Measurements from ENCODE around the gene STIM2. TPM values are rescaled to one million over a fixed set of nuclear protein-coding genes. Genes with fewer than 3 reads are reported as not detected.
"Not testable (repeated sequence)": the region's sequence is repeated elsewhere in the genome, so short reads cannot be mapped to it uniquely, and the experiment has no call there.

The STIM2 gene
- total and polyA plus RNA-seq, 2 donors, result 41.2 to 43.3 TPM

- Histone ChIP-seq H3K4me1 (ENCODE audit: control insufficient read depth in 2 of 2, insufficient read depth in 2 of 2, low read length in 2 of 2) (no peaks in the 10 kb centered on the region), H3K36me3 (ENCODE audit: control insufficient read depth in 2 of 2, insufficient read depth in 2 of 2, low read length in 1 of 2) (no peaks in the 10 kb centered on the region), H3K27ac (ENCODE audit: low read depth in 1 of 2, low read length in 1 of 2) (no peak overlapping the region), H3K4me3 (ENCODE audit: low read length in 2 of 2) (no peak overlapping the region), H3K27me3 (ENCODE audit: control insufficient read depth in 2 of 2, insufficient read depth in 1 of 2, low read length in 1 of 2) (no peaks in the 10 kb centered on the region), H3K9me3 (ENCODE audit: control insufficient read depth in 2 of 2, insufficient read depth in 1 of 2, low read length in 1 of 2) (peaks cover 0 to 8% of the 10 kb centered on the region in 2 donors)
- no peak for DNase-seq (ENCODE audit: low read depth in 6 of 9, low spot score in 9 of 9)
- 92% methylated on average over 1 of the region's 1 CpG for WGBS
Measured at GRCh38 chr4:26820346-26820745, 40.3 kb upstream of the STIM2 start.

- Histone ChIP-seq H3K27me3 (ENCODE audit: control insufficient read depth in 2 of 2, insufficient read depth in 1 of 2, low read length in 1 of 2) (no peaks in the 10 kb centered on the region), H3K4me1 (ENCODE audit: control insufficient read depth in 2 of 2, insufficient read depth in 2 of 2, low read length in 2 of 2) (no peaks in the 10 kb centered on the region), H3K36me3 (ENCODE audit: control insufficient read depth in 2 of 2, insufficient read depth in 2 of 2, low read length in 1 of 2) (no peaks in the 10 kb centered on the region), H3K9me3 (ENCODE audit: control insufficient read depth in 2 of 2, insufficient read depth in 1 of 2, low read length in 1 of 2) (peaks cover 0 to 8% of the 10 kb centered on the region in 2 donors), H3K27ac (ENCODE audit: low read depth in 1 of 2, low read length in 1 of 2) (no peak overlapping the region), H3K4me3 (ENCODE audit: low read length in 2 of 2) (no peak overlapping the region)
- no peak for DNase-seq (ENCODE audit: low read depth in 6 of 9, low spot score in 9 of 9)
- WGBS, result 98% methylated on average over 3 of the region's 3 CpGs
Measured at GRCh38 chr4:26821031-26821430, 39.6 kb upstream of the STIM2 start.

DNA sequence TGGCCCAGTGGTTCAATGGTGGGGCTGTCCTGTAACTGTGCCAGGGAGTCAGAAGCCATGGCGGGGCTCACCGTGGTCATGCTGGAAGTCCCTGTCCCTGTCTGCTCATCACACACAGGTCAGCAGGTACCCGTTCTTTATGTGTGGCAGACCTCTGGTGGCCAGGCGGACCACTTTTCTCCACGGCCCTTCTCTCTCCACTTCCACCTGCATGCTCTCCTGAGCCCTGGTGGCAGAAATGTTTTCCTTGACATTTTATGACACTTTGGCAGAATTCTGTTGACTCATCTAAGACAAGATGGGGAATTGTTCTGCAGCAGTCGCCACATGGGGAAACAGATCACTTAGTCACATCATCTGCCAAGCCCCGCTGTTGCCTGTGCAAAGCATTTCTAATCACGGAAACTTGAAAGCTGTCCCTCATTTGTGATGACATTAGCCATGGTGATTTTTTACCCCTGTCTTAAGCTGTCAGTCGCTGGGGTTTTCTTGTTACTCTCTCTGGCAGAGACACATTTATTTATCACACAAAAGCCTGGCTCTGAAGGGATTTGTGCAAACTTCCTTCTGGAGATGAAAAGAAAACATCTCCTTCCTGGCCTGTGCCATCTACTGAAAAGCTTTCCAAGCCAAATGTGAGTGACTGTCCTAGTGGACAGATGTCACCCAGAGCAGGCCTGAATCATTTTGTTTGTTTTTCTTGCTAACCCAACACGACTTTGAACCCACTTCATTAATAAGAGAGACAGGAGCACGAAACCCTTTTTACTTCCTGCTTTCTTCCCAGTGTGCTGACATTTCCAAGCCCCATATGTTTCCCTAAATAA is 38.8 kb upstream of the STIM2 start:
- no peak for DNase-seq (ENCODE audit: low read depth in 6 of 9, low spot score in 9 of 9)

DNA sequence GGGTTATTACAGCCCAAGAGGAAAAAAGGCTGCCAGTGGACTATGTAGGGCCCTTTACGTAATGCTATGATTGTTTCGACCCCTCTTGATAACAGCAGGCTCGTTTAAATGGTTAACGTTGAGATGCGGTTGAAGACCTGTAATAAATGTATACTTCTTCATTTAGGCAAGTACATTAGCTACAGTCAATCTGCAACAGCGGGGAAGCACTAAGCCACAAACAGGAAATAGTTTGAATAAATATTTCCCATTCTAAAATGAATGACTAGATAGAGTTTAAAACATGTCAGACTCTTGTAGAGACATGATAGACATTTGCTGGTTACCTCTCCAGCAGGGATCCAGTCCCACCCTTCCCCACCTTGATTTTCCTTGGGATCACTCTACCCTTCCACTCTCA is 38.1 kb upstream of the STIM2 start:
- 22% methylated on average over 6 of the region's 6 CpGs for WGBS
- Histone ChIP-seq H3K4me1 (ENCODE audit: control insufficient read depth in 2 of 2, insufficient read depth in 2 of 2, low read length in 2 of 2) (no peaks in the 10 kb centered on the region), H3K9me3 (ENCODE audit: control insufficient read depth in 2 of 2, insufficient read depth in 1 of 2, low read length in 1 of 2) (peaks cover 0 to 8% of the 10 kb centered on the region in 2 donors), H3K36me3 (ENCODE audit: control insufficient read depth in 2 of 2, insufficient read depth in 2 of 2, low read length in 1 of 2) (no peaks in the 10 kb centered on the region), H3K27me3 (ENCODE audit: control insufficient read depth in 2 of 2, insufficient read depth in 1 of 2, low read length in 1 of 2) (no peaks in the 10 kb centered on the region), H3K4me3 (ENCODE audit: low read length in 2 of 2) (no peak overlapping the region), H3K27ac (ENCODE audit: low read depth in 1 of 2, low read length in 1 of 2) (no peak overlapping the region)
- no peak for DNase-seq (ENCODE audit: low read depth in 6 of 9, low spot score in 9 of 9)

More for the DNA sequence above, 38.8 kb upstream of the STIM2 start:
- Histone ChIP-seq H3K36me3 (ENCODE audit: control insufficient read depth in 2 of 2, insufficient read depth in 2 of 2, low read length in 1 of 2) (no peaks in the 10 kb centered on the region), H3K27me3 (ENCODE audit: control insufficient read depth in 2 of 2, insufficient read depth in 1 of 2, low read length in 1 of 2) (no peaks in the 10 kb centered on the region), H3K4me3 (ENCODE audit: low read length in 2 of 2) (no peak overlapping the region), H3K9me3 (ENCODE audit: control insufficient read depth in 2 of 2, insufficient read depth in 1 of 2, low read length in 1 of 2) (peaks cover 0 to 8% of the 10 kb centered on the region in 2 donors), H3K27ac (ENCODE audit: low read depth in 1 of 2, low read length in 1 of 2) (no peak overlapping the region), H3K4me1 (ENCODE audit: control insufficient read depth in 2 of 2, insufficient read depth in 2 of 2, low read length in 2 of 2) (no peaks in the 10 kb centered on the region)
- 79% methylated on average over 11 of the region's 11 CpGs for WGBS

- H3K27me3 ChIP-seq (ENCODE audit: control insufficient read depth in 2 of 2, insufficient read depth in 1 of 2, low read length in 1 of 2); DNase-seq (ENCODE audit: low read depth in 6 of 9, low spot score in 9 of 9); H3K4me3 ChIP-seq (ENCODE audit: low read length in 2 of 2); H3K27ac ChIP-seq (ENCODE audit: low read depth in 1 of 2, low read length in 1 of 2); H3K4me1 ChIP-seq (ENCODE audit: control insufficient read depth in 2 of 2, insufficient read depth in 2 of 2, low read length in 2 of 2); H3K9me3 ChIP-seq (ENCODE audit: control insufficient read depth in 2 of 2, insufficient read depth in 1 of 2, low read length in 1 of 2); H3K36me3 ChIP-seq (ENCODE audit: control insufficient read depth in 2 of 2, insufficient read depth in 2 of 2, low read length in 1 of 2): not testable (repeated sequence)
- 95% methylated on average over 6 of the region's 6 CpGs for WGBS
Measured at GRCh38 chr4:26822974-26823373, 37.7 kb upstream of the STIM2 start.

GRCh38 chr4:26823583-26823982 is 37.1 kb upstream of the STIM2 start:
- DNase-seq (ENCODE audit: low read depth in 6 of 9, low spot score in 9 of 9), result no peak
- 94% methylated on average over 3 of the region's 3 CpGs for WGBS

GRCh38 chr4:26824667-26825066 is 36.0 kb upstream of the STIM2 start:
- Histone ChIP-seq H3K27me3 (ENCODE audit: control insufficient read depth in 2 of 2, insufficient read depth in 1 of 2, low read length in 1 of 2) (no peaks in the 10 kb centered on the region), H3K4me3 (ENCODE audit: low read length in 2 of 2) (no peak overlapping the region)

More at GRCh38 chr4:26823583-26823982, 37.1 kb upstream of the STIM2 start:
- Histone ChIP-seq H3K4me1 (ENCODE audit: control insufficient read depth in 2 of 2, insufficient read depth in 2 of 2, low read length in 2 of 2) (no peaks in the 10 kb centered on the region), H3K4me3 (ENCODE audit: low read length in 2 of 2) (no peak overlapping the region), H3K27ac (ENCODE audit: low read depth in 1 of 2, low read length in 1 of 2) (no peak overlapping the region), H3K27me3 (ENCODE audit: control insufficient read depth in 2 of 2, insufficient read depth in 1 of 2, low read length in 1 of 2) (no peaks in the 10 kb centered on the region), H3K9me3 (ENCODE audit: control insufficient read depth in 2 of 2, insufficient read depth in 1 of 2, low read length in 1 of 2) (peaks cover 0 to 8% of the 10 kb centered on the region in 2 donors), H3K36me3 (ENCODE audit: control insufficient read depth in 2 of 2, insufficient read depth in 2 of 2, low read length in 1 of 2) (no peaks in the 10 kb centered on the region)

DNA sequence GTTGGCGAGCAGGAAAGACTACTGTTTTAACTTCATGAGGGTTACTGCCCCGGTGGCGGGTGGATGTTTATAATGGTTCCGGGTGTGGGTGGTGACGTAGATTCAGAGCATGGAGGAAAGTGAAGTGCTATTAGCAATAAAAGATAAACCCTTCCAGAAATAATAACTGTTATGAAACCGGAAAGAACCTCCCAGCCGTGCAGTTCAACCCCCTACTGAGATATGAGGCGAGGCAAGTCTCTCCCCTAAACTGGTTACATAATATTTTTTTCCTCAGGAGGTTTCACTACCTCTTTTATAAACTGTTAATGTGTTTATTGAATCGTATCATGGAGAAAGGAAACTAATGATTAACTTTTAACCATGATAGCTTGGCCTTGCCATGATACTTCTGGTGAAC is 33.9 kb upstream of the STIM2 start:
- DNase-seq (ENCODE audit: low read depth in 6 of 9, low spot score in 9 of 9), result no peak
- no peak overlapping the region for H3K4me3 ChIP-seq (ENCODE audit: low read length in 2 of 2)
- WGBS, result 68% methylated on average over 9 of the region's 9 CpGs

More at GRCh38 chr4:26824667-26825066, 36.0 kb upstream of the STIM2 start:
- Histone ChIP-seq H3K27ac (ENCODE audit: low read depth in 1 of 2, low read length in 1 of 2) (no peak overlapping the region), H3K36me3 (ENCODE audit: control insufficient read depth in 2 of 2, insufficient read depth in 2 of 2, low read length in 1 of 2) (no peaks in the 10 kb centered on the region), H3K9me3 (ENCODE audit: control insufficient read depth in 2 of 2, insufficient read depth in 1 of 2, low read length in 1 of 2) (peaks cover 0 to 8% of the 10 kb centered on the region in 2 donors), H3K4me1 (ENCODE audit: control insufficient read depth in 2 of 2, insufficient read depth in 2 of 2, low read length in 2 of 2) (no peaks in the 10 kb centered on the region)
- WGBS, result 96% methylated on average over 2 of the region's 2 CpGs
- no peak for DNase-seq (ENCODE audit: low read depth in 6 of 9, low spot score in 9 of 9)

GRCh38 chr4:26827336-26827735 is 33.3 kb upstream of the STIM2 start:
- H3K27me3 ChIP-seq (ENCODE audit: control insufficient read depth in 2 of 2, insufficient read depth in 1 of 2, low read length in 1 of 2); H3K4me1 ChIP-seq (ENCODE audit: control insufficient read depth in 2 of 2, insufficient read depth in 2 of 2, low read length in 2 of 2); H3K27ac ChIP-seq (ENCODE audit: low read depth in 1 of 2, low read length in 1 of 2); DNase-seq (ENCODE audit: low read depth in 6 of 9, low spot score in 9 of 9); H3K9me3 ChIP-seq (ENCODE audit: control insufficient read depth in 2 of 2, insufficient read depth in 1 of 2, low read length in 1 of 2); H3K4me3 ChIP-seq (ENCODE audit: low read length in 2 of 2); H3K36me3 ChIP-seq (ENCODE audit: control insufficient read depth in 2 of 2, insufficient read depth in 2 of 2, low read length in 1 of 2): not testable (repeated sequence)
- 96% methylated on average over 6 of the region's 6 CpGs for WGBS

More for the DNA sequence above, 33.9 kb upstream of the STIM2 start:
- Histone ChIP-seq H3K36me3 (ENCODE audit: control insufficient read depth in 2 of 2, insufficient read depth in 2 of 2, low read length in 1 of 2) (no peaks in the 10 kb centered on the region), H3K27ac (ENCODE audit: low read depth in 1 of 2, low read length in 1 of 2) (no peak overlapping the region), H3K9me3 (ENCODE audit: control insufficient read depth in 2 of 2, insufficient read depth in 1 of 2, low read length in 1 of 2) (peaks cover 0 to 8% of the 10 kb centered on the region in 2 donors), H3K27me3 (ENCODE audit: control insufficient read depth in 2 of 2, insufficient read depth in 1 of 2, low read length in 1 of 2) (no peaks in the 10 kb centered on the region), H3K4me1 (ENCODE audit: control insufficient read depth in 2 of 2, insufficient read depth in 2 of 2, low read length in 2 of 2) (no peaks in the 10 kb centered on the region)
